ENCODE results near the gene TRUB1.

Gene TRUB1

DNA sequence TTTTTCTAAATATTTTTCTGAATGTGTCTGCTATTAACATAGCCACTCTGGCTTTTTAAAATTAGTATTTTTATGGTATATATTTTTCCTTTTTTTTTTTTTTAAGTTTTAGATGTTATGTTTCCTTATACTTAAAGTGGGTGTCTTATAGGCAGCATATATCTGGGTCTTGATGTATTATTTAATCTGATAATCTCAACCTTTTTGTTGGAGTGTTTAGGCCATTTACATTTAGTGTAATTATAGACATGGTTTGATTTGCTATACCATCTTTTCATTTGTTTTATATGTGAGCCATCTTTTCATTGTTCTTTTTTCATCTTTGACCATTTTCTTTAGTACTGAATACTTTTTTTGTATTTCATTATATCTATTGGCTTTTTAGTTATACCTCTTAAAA lies 45.0 kb downstream of the TRUB1 start:
- no peak for DNase-seq (ENCODE audit: low read depth in 3 of 3)

- DNase-seq (ENCODE audit: low read depth in 3 of 3), result no peak
Observed at GRCh38 chr10:114987995-114988394, 50.0 kb downstream of the TRUB1 start.

DNA sequence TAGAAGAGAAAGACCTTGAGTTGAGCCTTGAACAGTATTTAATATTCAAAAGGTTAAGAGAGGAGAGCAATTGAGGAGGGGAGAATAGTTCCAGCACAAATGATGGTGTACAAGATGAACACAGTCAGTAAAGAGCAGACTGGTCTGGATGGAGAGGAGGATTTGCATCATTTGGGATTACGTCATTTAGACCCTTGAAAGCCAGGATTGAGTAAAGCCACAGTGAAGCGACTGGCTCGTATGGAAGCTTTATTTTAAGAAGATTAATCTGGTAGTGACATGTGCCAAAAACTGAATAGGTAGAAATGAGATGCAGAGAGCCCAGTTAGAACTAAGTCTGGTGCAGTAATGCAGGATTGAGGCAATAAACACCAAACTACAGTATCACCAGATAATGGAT lies 52.6 kb downstream of the TRUB1 start:
- DNase-seq (ENCODE audit: low read depth in 3 of 3), result no peak

- no peak for DNase-seq (ENCODE audit: low read depth in 3 of 3)
Observed at GRCh38 chr10:114990991-114991390, 53.0 kb downstream of the TRUB1 start.

- DNase-seq (ENCODE audit: low read depth in 3 of 3), result no peak
Observed at GRCh38 chr10:114992189-114992775, 54.3 kb downstream of the TRUB1 start.

GRCh38 chr10:114995468-114996247 lies 57.7 kb downstream of the TRUB1 start:
- DNase-seq (ENCODE audit: low read depth in 3 of 3), result no peak

DNA sequence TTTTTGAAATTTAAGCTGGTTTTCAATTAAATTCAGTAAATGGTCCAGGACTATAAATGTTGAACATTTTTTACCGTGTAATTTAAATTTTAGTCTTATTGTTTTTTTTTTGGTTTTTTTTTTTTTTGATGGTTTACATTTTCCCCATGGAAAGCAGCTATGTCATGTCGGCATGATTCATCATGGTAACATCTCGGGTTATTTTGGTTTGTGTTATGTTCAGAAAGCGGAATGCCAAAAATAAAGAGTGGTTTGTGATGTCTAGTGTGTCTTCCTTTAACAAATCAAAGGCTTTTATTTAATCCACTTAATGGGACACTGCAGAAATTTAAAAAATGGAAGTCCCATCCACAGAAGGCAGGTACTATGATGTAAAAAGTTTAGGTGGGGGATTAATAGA lies 58.5 kb downstream of the TRUB1 start:
- no peak for DNase-seq (ENCODE audit: low read depth in 3 of 3)

GRCh38 chr10:114998993-114999392 lies 61.0 kb downstream of the TRUB1 start:
- DNase-seq (ENCODE audit: low read depth in 3 of 3), result no peak

DNA sequence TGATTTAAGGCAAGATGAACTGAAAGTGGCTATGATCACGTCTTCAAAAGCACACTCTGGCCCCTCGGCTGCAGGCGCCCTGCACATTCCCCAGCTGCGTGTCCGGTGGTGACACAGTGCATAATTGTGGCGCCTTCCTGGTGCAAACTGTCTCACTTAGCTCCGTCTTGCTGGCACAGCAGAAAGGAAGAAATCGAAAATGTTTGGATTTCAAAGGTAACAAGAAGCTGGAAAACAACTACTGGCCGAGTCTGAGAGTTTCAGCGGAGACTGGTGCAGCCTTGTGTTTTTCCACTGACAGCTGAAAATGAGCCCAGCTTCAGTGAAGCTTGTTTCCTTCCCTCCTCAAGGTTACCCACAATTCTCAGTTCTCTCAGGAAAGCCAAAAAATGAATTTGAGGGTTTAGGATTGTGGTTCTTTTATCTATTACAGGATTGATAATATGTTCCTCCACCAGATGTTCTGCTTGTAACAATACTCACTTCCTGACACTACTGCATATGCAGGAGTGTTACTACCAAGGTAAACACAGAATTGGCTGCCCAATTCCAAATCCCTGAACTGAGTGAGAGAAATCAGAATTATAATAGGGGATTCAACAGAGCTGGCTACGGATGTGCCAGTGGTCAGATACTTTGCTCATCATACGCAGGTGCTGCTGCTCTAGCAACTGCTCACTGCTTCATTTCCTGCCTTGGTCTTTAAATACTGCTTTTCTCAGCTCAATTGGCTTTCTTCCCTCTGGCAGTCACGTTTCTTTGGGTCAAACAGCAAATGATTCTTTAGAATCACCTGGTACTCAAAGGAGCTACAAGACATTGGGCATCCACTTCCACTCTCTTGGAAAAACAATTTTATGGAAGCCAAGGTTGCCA lies 63.7 kb downstream of the TRUB1 start:
- no peak for DNase-seq (ENCODE audit: low read depth in 3 of 3)

DNA sequence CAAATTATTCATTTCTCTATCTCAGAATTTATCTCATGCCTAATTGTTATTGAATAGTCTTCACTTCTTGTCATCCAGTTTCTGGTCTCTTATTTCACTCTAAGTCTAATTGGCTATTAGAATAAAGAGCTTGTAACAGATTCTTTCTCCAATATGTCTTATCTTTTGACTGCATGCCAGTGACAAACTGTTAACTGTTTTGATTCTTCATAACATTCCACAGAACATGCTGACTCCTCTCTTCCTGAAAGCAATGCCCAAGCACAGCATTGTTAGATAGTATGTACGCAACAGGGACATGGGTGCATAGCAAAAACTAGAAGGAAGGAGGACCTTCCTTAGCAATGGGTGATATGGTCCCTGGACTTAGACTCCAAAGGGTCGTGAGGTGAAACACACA lies 65.4 kb downstream of the TRUB1 start:
- DNase-seq (ENCODE audit: low read depth in 3 of 3), result no peak

DNA sequence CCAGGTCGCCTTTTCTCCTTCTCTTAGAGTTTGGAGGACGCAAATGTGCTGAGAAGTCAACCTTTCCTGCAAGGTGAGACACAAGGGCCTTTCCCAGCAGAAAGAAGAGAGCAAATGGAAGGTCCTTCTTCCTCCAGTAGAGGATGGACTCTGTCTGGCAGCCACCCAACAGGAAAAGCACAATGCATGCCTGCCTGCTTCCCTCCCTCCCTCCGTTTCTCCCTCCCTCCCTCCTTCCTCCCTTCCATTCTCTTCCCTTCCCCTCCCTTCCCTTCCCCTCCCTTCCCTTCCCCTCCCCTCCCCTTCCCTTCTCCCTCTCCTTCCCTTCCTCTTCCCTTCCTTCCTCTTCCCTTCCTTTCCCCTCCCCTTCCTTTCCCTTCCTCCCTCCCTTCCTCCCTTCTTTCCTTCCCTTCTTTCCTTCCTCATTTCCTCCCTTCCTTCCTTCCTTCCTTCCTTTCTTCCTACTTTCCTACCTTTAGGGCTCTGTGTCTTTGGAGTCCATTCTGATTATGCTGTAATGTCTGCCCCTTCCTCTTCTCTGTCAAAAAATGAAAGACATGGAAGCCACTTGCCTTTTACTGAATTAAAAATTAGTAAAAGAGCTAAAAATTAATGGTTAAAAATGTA lies 66.4 kb downstream of the TRUB1 start:
- no peak for DNase-seq (ENCODE audit: low read depth in 3 of 3)

- no peak for DNase-seq (ENCODE audit: low read depth in 3 of 3)
Observed at GRCh38 chr10:115005771-115006170, 67.8 kb downstream of the TRUB1 start.

DNA sequence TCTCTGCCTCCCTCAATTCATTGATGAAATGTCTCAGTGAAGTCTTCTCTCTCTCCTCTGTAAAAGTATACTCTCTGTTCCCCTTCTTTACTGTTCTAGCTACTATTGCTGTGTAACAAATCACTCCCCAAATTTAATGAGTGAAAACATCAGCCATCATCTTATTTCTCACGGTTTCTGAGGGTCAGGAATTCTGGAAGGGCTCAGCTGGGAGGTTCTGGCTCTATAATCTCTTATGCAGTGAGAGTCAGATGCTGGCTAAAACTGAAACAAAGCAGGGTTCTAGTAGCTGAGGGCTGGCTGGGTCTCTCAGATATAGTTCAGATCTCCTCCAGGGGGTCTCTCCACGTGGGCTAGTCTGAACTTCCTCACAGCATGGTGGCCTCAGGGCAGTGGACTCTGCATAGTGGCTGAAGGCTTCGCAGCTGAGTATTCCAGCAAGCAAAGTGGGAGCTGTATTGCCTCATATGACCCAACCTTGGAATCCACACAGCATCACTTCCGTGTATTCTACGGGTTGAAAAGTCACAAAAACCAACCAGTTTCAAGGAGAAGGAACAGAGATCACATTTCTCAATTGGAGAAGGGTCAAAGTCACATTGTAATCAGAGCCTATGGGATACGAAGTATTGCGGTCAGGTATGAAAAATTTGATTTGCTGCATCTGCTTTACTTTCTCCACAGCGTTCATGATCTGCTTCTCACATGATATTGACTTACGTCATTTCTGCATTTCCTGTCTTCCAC lies 80.4 kb downstream of the TRUB1 start:
- DNase-seq (ENCODE audit: low read depth in 3 of 3), result no peak

- DNase-seq (ENCODE audit: low read depth in 3 of 3), result no peak
Observed at GRCh38 chr10:115020449-115020848, 82.5 kb downstream of the TRUB1 start.

DNA sequence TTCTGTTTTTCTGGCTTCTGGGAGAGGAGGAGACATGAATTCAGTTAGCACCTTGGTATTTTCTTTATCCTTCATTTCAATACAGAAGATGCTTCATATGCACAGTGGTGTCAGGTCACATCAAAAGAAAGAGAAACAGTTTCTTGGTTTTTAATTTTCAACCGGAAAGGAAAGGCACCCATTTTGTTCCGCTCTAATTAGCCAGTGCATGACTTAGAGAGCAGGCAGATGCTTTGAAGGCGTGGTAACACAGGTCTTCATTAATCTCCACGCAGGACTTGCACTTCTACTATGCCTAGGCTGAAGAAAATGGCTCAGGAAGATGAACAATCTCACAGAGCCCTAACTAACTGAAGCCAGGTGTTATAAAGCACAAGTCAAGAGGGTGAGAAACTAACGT lies 84.7 kb downstream of the TRUB1 start:
- DNase-seq (ENCODE audit: low read depth in 3 of 3), result no peak

DNA sequence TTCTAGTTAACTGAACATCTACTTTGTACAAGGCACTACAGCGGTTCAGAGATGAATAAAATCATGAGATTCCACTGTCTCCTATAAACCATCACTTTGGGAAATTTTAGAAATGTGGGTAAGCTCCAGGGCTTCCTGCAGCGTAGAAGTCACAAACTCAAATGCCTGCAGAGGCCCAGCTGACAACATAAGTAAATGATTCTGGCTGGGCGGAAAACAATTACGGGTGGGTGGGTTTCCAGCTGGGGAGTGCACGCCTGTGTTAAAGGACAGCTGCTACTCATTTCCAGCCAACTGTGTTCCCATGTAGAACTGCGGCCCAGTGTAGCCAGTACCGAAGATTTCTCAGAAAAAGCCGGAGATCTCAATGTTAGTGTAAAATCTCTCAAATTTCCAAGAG lies 85.7 kb downstream of the TRUB1 start:
- DNase-seq (ENCODE audit: low read depth in 3 of 3), result no peak

DNA sequence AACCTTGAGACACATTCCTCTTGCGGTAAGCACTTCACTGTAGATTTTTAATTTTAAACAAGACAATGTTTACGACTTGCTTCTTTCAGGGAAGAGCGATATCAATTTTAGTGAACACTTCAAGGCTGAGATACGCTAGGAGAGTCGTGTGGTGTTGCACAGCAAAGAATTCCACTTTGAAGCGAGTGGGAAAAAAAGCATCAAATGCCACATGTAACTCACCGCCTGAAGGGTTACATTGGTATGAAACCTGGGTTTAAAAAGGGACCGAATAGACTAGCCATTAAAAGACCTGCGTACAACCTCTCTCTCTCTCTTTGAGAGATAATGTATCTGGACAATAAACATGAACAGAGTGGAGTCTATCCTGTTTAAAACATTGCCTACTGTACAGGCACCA lies 86.4 kb downstream of the TRUB1 start:
- no peak for DNase-seq (ENCODE audit: low read depth in 3 of 3)

DNA sequence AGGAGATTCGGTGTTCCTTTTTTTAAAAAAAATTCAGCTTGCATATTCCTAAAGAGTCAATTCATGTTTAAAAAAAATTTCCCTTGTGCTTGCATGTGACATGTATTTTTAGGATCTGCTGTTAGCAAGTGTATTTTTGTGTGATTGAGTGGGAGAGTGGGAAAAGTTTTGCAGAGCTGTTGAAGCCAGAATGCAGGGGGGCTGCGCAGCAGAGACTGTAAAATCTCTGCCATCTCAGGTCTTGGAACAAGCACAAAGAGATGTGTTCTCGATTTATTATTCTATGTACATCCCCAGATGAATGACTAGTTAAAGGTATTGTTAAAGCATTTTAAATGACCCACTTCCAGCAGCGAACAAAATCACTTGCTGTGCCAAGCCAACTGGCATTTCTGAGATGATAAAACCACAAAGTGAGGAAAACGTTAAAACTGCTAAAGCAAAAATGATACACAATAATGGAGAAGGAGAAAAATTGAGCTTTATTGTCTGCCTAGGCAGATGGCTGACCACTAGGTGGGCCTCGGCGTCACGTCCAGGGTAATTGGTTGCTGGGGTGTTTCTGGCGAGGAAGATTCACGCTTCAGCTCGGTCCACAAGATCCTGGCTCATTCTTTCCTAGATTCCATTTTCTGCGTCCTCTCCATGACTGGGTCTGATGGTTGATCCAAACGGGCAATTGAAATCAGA lies 88.2 kb downstream of the TRUB1 start:
- no peak for DNase-seq (ENCODE audit: low read depth in 3 of 3)

DNA sequence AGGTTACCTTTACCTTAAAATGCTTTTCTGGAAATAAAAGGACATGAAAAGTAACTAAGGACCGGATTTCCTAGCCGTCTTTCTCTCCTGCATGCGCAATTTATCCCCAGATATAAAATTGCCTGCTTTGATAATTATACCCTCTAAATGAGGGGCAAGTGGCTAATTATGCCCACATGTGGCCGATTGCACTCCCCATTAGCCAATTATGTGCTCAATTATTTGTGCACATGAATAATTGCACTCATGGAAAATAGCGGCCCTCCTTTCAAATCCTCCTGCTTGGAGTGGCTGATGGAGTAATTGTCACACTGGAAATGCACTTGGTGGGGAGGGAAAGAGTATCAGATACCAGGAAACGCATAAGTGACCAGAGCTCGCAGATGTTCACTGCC lies 88.7 kb downstream of the TRUB1 start:
- DNase-seq (ENCODE audit: low read depth in 3 of 3), result no peak
